Renal cortex interstitium (tissue), 11 donors: Measurements from ENCODE around the gene DISC1. TPM values are rescaled to one million over a fixed set of nuclear protein-coding genes. Genes with fewer than 3 reads are reported as not detected.

Source experiments
- DNase-seq, 11 donors: peaks; one replicate each; pipeline ENCODE4 v3.0.0-alpha.2; 2013; ENCODE audit warnings: low read depth in 9 of 11, low spot score in 4 of 11; ENCODE audit errors: extremely low read depth in 1 of 11
- polyA plus RNA-seq, 3 donors: library from polyadenylated mRNA; unstranded; fragments of 120-200 nt; gene quantifications; one replicate each; pipeline ENCODE4 v1.2.1, GENCODE V29; 2013; ENCODE audit not compliant: insufficient read length in 3 of 3

Gene DISC1
- polyA plus RNA-seq, 3 donors, result 5.2 to 5.9 (median 5.8) TPM

- no peak for DNase-seq
These were observed 229.3 kb downstream of the DISC1 start for GRCh38 chr1:231855926-231856325.

GRCh38 chr1:231856426-231856825 is 229.8 kb downstream of the DISC1 start:
- no peak for DNase-seq

GRCh38 chr1:231856894-231857293 is 230.3 kb downstream of the DISC1 start:
- no peak for DNase-seq

DNA sequence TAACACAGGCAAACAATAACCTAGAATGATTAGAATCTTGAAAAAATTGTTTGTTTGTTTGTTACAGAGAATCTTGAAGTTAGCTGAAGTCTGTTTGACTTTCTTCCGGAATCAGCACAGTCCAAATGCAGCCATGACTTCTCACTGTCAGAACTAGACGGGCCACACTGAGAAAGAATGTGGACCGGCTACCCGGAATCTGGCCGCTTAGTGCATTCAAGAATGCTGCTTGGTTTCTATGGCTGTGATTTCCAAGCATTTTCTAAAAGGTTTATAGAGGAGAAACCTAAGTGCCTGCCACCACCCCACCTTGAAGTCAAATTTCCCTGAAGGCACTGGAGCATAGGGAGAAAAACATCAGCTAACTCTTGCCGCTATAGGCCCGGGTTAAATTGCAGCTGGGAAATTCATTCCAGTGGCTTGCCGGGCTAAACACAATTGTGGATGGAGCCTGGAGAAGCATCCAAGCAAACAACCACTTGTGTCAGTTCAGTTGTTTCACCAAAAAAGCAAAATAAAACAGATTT is 231.1 kb downstream of the DISC1 start:
- DNase-seq, result peak in 7 of 11 donors; percentile 12 to 58 (median 29)

DNA sequence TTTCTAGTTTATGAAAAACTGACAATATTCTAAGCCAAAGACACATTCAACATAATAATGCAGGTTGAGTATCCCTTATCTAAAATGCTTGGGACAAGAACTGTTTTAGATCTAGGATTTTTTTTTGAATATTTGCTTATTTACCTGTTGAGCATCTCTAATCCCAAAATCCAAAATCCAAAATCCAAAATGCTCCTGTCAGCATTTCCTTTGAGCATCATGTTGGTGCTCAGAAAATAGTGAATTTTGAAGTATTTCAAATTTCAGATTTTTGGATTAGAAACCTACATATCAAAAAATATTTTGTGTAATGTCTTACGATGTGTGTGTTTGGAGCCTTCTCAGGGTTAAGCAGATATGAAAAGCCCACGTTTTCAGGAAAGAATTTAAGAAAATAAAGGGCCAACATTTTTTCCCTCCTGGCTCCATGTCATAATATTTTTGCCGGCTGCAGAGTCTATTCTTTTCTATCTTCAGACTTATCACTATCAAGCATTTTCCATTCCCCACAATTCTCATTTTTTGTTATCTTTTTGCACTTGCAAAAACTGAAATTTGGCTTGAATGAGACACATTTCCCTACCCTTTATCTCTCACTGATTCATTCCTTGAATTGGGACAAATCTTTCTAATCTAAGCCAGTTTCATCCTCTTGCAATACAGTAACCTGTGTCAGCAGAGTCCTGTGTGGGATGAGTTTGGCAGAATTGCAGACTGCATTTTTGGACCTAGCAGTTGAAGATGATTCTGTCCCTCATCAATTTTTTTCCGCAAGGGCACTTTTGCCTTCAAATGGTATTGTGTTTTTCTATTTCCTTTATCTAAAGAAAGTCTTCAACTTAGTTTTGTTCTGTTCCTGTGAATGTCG is 233.9 kb downstream of the DISC1 start:
- DNase-seq, result no peak

GRCh38 chr1:231861541-231862481 is 235.2 kb downstream of the DISC1 start:
- no peak for DNase-seq

DNA sequence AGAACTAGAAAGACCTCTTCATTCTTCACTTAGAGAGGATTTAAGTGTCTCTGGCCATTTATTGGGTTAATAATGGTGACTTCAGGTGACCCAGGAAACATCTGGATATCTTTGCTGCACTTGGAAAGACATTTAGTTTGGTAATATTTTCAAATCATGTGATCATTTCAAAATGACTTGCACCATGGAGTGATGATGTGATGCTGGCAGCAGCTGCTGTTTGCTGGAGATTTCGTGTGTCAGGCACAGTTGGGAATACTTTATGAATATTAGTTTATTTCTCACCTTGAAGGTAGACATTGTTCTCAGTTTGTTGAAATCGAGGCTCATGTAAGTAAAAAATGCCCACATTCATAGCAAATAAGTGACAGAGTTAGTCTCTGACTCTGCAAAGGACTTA is 236.0 kb downstream of the DISC1 start:
- DNase-seq, result no peak

- no peak for DNase-seq
These were observed 238.7 kb downstream of the DISC1 start for GRCh38 chr1:231865331-231865730.

DNA sequence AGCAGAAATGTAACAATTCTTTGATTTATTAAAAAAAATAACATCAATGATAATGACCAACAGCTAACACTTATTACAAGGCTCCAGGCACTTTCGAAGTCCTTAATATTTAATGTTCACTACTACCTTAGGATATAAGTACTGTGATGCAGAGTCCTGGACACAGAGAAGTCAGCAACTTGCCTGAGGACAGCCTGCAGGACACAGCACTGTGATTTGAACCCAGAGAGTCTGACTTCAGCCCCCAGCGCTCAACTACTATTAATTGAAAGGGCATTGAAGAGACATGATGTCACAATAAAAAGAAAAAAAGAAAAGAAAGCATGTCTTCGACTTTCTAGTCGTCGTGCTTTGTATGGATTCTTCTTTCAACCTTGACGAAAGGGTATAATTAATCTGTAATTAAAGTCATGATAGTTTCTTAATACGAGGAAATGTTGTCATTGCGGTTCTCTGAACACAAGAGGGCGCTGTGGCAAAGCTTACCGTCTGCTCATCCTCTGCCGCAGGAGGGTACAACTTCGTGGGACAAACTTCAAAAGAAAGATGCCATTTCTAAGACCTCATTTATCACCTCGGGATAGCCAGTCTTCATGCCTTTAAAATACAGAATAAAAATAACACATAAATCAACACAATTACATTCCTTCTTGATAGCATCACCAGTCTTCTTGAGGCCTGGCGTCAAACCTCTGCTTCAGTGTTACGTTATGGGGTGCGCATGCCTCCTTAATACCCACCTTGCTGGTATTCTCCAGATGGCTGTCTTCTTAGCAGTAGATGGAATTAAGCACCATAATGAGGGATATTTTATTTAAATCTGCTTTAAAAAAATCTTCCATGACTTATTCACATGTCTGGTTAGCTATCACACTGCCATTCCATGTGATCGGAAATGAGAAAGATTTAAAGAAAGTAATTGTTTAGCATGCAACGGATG is 240.1 kb downstream of the DISC1 start:
- peak; percentile 34 to 69 (median 51) for DNase-seq

- no peak for DNase-seq
These were observed 241.0 kb downstream of the DISC1 start for GRCh38 chr1:231867607-231868006.

GRCh38 chr1:231869364-231869763 is 242.8 kb downstream of the DISC1 start:
- DNase-seq, result no peak

DNA sequence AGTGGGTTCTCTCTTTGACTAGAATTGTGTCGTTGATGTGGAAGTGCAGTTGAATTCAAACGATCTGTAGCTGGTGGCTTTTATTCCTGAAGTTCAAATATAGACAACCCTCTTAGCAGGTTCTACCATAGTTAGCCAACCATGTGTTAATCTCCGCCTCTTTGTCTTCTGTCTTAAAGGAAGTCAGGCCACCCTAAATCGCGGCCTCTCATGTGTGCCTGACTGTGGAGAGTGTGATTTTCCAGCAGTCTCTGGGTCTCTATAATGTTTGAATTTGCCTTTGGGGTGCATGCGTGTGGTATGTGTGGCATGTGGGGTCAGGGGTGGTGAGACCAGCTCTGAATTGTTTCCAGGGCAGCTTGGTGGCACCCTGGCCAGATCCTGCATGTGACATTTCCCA is 244.9 kb downstream of the DISC1 start:
- DNase-seq, result no peak

- no peak for DNase-seq
These were observed 245.3 kb downstream of the DISC1 start for GRCh38 chr1:231871878-231872277.

DNA sequence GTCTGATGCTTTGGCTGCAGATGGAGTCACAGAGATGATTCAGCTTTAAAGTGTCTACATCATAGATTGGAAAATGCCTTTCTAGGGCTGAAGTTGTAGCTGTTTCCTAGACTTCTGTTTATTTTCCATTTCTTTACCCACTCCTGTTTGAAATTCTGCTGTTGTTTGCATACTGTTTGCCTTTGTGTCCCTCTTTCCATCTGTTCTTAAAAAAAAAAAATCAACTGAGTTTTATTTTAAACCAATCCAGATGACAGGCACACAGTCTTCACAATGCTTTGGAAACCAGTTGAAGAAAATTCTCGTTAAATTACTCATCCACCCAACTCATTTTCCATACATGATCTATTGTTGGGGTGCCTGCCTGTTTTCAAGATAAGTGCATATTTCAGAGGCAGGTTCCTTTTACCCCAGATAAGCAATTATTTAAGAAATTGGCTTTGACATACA is 245.9 kb downstream of the DISC1 start:
- DNase-seq, result no peak

DNA sequence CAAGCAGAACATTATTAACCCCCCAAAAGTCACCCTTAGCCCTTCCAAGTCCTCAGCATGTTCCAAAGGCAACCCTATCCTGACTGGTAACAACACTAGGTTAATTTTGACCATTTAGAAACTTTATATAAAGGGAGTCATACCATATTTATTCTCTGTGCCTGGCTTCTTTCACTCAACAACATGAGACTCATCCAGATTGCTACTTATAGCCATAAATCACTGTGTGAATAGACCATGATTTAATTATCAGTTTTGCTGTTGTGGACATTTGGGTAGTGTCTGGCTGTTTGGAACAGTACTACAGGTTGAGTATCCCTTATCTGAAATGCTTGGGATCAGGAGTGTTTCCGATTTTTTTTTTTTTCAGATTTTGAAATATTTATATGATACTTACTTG is 252.1 kb downstream of the DISC1 start:
- DNase-seq, result no peak

- no peak for DNase-seq
These were observed 252.7 kb downstream of the DISC1 start for GRCh38 chr1:231879296-231879695.

DNA sequence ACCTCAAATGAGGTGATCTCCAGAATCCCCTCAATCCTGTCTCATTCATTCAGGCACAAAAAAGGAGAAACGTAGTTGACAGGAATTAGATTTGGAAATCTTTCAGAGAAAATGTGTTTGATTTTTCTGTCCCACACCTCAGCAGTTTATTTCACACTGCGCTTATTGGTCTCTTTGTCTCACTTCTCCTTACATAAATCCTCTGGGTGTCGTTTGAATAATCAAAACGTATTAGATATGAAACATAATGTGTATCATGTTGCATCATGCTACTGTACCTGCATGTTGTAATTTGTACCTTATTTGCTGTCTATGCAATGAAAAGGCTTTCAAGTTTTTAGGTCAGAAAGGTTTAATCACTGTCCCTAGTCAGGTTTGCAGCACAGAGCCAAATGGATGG is 255.7 kb downstream of the DISC1 start:
- DNase-seq, result no peak

DNA sequence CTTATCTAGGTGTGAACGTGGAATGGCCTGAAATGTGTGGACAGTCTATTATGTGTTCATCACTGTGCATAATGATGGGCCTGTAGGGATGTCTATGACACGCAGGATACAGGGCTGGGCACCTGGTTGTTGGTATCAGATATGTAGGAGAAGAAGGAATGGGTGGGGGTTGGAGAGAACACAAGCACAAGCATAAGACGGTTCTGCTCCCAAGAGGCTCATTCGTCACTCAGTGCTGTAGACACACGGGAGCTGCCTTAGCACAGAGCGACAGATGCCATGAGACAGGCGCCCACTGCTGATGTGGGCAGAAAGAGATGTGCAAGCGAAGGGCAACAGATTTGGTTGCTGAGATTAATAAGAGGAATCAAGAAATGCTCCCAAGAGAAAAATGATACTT is 256.2 kb downstream of the DISC1 start:
- DNase-seq, result no peak

DNA sequence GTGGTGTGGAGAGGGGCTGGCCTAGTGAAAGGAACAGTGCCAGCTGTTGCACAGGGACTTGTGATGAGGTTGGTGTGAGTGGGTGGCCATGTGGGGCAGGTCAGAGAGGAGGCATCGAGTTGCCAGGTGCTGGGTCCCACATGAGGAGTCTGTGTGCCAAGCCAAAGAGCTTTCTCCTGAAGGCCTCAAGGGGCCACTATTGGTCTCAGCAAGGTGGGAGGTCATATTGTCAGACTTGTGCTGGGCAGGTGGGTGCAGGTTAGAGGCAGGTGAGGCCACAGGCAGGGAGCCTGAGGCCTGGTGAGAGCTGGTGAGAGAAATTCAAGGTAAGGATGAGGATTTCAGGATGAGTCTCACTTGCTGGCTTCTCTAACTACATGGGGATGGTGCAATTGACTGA is 256.8 kb downstream of the DISC1 start:
- no peak for DNase-seq
